Panc1 (cell line): ENCODE measurements around the gene PEX19. TPM values are rescaled to one million over a fixed set of nuclear protein-coding genes. Genes with fewer than 3 reads are reported as not detected.
A peak's percentile ranks its signal among the peaks of the same experiment; 100 is the strongest.

Source experiments
- ATAC-seq: fragments of 200-7000 bp; cut with Tn5 transposase; 2 replicates; pipeline ENCODE4 v1.9.1; 2020; ENCODE audit warnings: mild to moderate bottlenecking, moderate library complexity
- BruUV-seq: library from RNA; stranded (reverse); fragments of 400-500 nt; replicated peaks from 2 replicates; lab custom pipeline; 2021; lab: Mats Ljungman, UMichigan
- CTCF ChIA-PET: fragments of 300-600 bp; sonication (Branson Sonifier 250); formaldehyde crosslinking; loops from one replicate; lab custom pipeline; 2022; ENCODE audit warnings: antibody characterized with exemption; lab: Charles Lee
- POLR2A ChIA-PET: fragments of 300-600 bp; sonication (Branson Sonifier 250); formaldehyde crosslinking; loops from one replicate; lab custom pipeline; 2022; ENCODE audit warnings: antibody characterized with exemption; lab: Charles Lee
- DNase-seq: peaks from one replicate; pipeline ENCODE4 v3.0.0-alpha.2; 2010; ENCODE audit warnings: low read depth, low spot score
- H3K27ac ChIP-seq: 2 replicates; pipeline ENCODE4 v1.5.1; 2011; ENCODE audit warnings: mild to moderate bottlenecking, low read length, inconsistent platforms
- H3K27me3 ChIP-seq: fragments of 200-500 bp; sonication (Bioruptor generic); 2 replicates; pipeline ENCODE4 v1.6.0; 2014; ENCODE audit warnings: low read length, inconsistent platforms; ENCODE audit not compliant: control insufficient read depth, insufficient read depth
- H3K36me3 ChIP-seq: fragments of 200-500 bp; sonication (Bioruptor generic); 2 replicates; pipeline ENCODE4 v1.5.1; 2014; ENCODE audit warnings: inconsistent platforms, mild to moderate bottlenecking, low read length, moderate library complexity; ENCODE audit not compliant: control insufficient read depth, insufficient read depth
- H3K4me1 ChIP-seq: 2 replicates; pipeline ENCODE4 v1.5.1; 2011; ENCODE audit warnings: inconsistent platforms, mild to moderate bottlenecking, low read length, moderate library complexity; ENCODE audit not compliant: control insufficient read depth, insufficient read depth
- H3K4me3 ChIP-seq, 2 experiments: 2 replicates each; pipeline ENCODE4 v1.5.1; 2011 to 2012; ENCODE audit warnings: low read depth in 2 of 2, low read length in 2 of 2, mild to moderate bottlenecking in 2 of 2, inconsistent platforms in 1 of 2, moderate library complexity in 1 of 2
- H3K9me3 ChIP-seq: fragments of 200-500 bp; sonication (Bioruptor generic); 2 replicates; pipeline ENCODE4 v1.5.1; 2014; ENCODE audit warnings: low read depth, mild to moderate bottlenecking, inconsistent platforms, low read length, moderate library complexity; ENCODE audit not compliant: control insufficient read depth, insufficient read depth
- POLR2AphosphoS5 ChIP-seq: IDR thresholded peaks from 2 replicates; pipeline ENCODE4 v1.6.1; 2012; ENCODE audit warnings: mild to moderate bottlenecking, low read depth, low read length, moderate library complexity
- SIN3A ChIP-seq: IDR thresholded peaks from 2 replicates; pipeline ENCODE4 v1.6.1; 2012; ENCODE audit warnings: low read depth, mild to moderate bottlenecking, low read length, moderate library complexity, borderline replicate concordance; ENCODE audit not compliant: insufficient read depth
- TCF7L2 ChIP-seq: IDR thresholded peaks from 2 replicates; pipeline ENCODE4 v1.6.1; 2011; ENCODE audit warnings: mild to moderate bottlenecking, low read depth, low read length, inconsistent platforms
- in situ Hi-C: cut with HindIII; loops from 2 replicates; pipeline ENCODE4 v1.10.0; 2016; ENCODE audit warnings: low sequenced_read_pairs, low pct_unique_long_range_greater_than_20kb
- intact Hi-C: fragments of 100-400 bp; cut with micrococcal nuclease; formaldehyde crosslinking; loops from one replicate; pipeline ENCODE4 v1.10.0; 2022; ENCODE audit not compliant: unreplicated experiment
- total RNA-seq: library from RNA; stranded (reverse); gene quantifications from one replicate; pipeline ENCODE4 v1.2.1, GENCODE V29; 2021; ENCODE audit not compliant: unreplicated experiment
- TF ChIP-seq, protein P1 (sequence below): fragments of 450-650 bp; IDR thresholded peaks from 2 replicates; pipeline ENCODE4 v1.5.1; 2017; ENCODE audit warnings: mild to moderate bottlenecking
- TF ChIP-seq, protein P2 (sequence below), 2 experiments: IDR thresholded peaks; 2 replicates each; pipeline ENCODE4 v1.6.1; 2011 to 2012; ENCODE audit warnings: low read depth in 2 of 2, control low read depth in 1 of 2, low read length in 1 of 2, mild to moderate bottlenecking in 1 of 2, moderate library complexity in 1 of 2; ENCODE audit not compliant: insufficient read depth in 1 of 2

PEX19 gene
- total RNA-seq, 1 experiment from 2014 or later: 55.1 TPM

DNA sequence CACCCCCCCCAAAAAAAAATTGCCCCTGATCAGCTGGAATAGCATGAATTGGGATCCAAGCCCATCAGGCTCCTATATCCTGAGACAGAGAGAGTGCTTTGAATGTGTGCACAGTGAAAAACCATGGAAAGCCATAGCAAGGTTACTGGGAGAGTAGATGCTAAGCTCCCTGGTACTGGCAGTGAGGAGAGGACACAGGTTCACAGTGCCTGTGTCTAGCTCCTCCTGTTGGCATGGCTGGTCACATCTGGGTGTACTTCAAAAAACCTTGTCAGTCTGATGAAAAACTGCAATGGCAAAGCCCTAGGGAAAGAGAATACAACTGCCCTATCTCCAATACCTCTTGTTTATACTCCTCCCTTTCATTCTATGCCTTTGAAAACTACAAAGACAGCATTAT, 45.2 kb upstream of the PEX19 start:
- no peak for ATAC-seq
- POLR2A ChIA-PET: no interaction called here
- H3K4me1 ChIP-seq: no peaks in the 10 kb centered on the region
- no peaks in the 10 kb centered on the region for H3K9me3 ChIP-seq
- TF ChIP-seq, protein P1, sequence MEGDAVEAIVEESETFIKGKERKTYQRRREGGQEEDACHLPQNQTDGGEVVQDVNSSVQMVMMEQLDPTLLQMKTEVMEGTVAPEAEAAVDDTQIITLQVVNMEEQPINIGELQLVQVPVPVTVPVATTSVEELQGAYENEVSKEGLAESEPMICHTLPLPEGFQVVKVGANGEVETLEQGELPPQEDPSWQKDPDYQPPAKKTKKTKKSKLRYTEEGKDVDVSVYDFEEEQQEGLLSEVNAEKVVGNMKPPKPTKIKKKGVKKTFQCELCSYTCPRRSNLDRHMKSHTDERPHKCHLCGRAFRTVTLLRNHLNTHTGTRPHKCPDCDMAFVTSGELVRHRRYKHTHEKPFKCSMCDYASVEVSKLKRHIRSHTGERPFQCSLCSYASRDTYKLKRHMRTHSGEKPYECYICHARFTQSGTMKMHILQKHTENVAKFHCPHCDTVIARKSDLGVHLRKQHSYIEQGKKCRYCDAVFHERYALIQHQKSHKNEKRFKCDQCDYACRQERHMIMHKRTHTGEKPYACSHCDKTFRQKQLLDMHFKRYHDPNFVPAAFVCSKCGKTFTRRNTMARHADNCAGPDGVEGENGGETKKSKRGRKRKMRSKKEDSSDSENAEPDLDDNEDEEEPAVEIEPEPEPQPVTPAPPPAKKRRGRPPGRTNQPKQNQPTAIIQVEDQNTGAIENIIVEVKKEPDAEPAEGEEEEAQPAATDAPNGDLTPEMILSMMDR: peak; percentile 6; the same call in 1 of the 2 replicates
- TF ChIP-seq, protein P2, sequence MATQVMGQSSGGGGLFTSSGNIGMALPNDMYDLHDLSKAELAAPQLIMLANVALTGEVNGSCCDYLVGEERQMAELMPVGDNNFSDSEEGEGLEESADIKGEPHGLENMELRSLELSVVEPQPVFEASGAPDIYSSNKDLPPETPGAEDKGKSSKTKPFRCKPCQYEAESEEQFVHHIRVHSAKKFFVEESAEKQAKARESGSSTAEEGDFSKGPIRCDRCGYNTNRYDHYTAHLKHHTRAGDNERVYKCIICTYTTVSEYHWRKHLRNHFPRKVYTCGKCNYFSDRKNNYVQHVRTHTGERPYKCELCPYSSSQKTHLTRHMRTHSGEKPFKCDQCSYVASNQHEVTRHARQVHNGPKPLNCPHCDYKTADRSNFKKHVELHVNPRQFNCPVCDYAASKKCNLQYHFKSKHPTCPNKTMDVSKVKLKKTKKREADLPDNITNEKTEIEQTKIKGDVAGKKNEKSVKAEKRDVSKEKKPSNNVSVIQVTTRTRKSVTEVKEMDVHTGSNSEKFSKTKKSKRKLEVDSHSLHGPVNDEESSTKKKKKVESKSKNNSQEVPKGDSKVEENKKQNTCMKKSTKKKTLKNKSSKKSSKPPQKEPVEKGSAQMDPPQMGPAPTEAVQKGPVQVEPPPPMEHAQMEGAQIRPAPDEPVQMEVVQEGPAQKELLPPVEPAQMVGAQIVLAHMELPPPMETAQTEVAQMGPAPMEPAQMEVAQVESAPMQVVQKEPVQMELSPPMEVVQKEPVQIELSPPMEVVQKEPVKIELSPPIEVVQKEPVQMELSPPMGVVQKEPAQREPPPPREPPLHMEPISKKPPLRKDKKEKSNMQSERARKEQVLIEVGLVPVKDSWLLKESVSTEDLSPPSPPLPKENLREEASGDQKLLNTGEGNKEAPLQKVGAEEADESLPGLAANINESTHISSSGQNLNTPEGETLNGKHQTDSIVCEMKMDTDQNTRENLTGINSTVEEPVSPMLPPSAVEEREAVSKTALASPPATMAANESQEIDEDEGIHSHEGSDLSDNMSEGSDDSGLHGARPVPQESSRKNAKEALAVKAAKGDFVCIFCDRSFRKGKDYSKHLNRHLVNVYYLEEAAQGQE (IDR thresholded peaks at IDR 0.05; ENCODE audit: insufficient read depth in 1 of 2, low read depth in 2 of 2, low read length in 1 of 2): no peak
- intact Hi-C loops (no loop called here), in situ Hi-C loops (no loop called here)
- H3K27ac ChIP-seq: no peak overlapping the region
- peaks cover 51% of the 10 kb centered on the region for H3K36me3 ChIP-seq
- H3K4me3 ChIP-seq: no peak overlapping the region
- CTCF ChIA-PET: no interaction called here
- no TSS peak for BruUV-seq
- no peak for DNase-seq
- H3K27me3 ChIP-seq: no peaks in the 10 kb centered on the region

DNA sequence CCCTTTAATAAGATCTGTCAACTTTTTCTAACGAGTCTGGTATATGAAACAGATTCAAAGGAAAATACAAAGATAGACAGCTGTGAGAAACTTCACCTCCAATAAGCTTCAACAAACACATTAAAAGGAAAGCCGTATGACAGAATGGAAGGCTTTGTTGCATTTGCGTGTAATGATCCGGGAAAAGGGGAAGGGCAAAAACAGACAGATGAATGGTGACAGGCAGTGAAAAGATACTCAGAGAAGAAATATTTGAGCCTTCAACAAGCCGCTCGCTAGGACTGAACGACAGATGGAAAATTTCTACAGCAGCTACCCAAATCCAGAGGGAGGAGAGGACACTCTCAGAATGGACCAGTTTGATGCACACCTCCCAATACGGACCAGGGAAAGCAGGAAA, 43.3 kb upstream of the PEX19 start:
- no peak overlapping the region for H3K4me3 ChIP-seq
- intact Hi-C loops: no loop called here
- no peaks in the 10 kb centered on the region for H3K27me3 ChIP-seq
- H3K27ac ChIP-seq: no peak overlapping the region
- BruUV-seq: no TSS peak
- in situ Hi-C loops: no loop called here
- ChIA-PET CTCF (no interaction called here), POLR2A (no interaction called here)
- TF ChIP-seq, protein P2 (IDR thresholded peaks at IDR 0.05; ENCODE audit: insufficient read depth in 1 of 2, low read depth in 2 of 2, low read length in 1 of 2): no peak
- TF ChIP-seq POLR2AphosphoS5 (no peak), SIN3A (no peak), TCF7L2 (no peak)
- TF ChIP-seq, protein P1: no peak
- no peaks in the 10 kb centered on the region for H3K9me3 ChIP-seq
- ATAC-seq: no peak
- DNase-seq: no peak
- no peaks in the 10 kb centered on the region for H3K4me1 ChIP-seq
- H3K36me3 ChIP-seq: peaks cover 46% of the 10 kb centered on the region
